ENCODE measurements around the gene ZFP64.
"Not testable (repeated sequence)": the region's sequence is repeated elsewhere in the genome, so short reads cannot be mapped to it uniquely, and the experiment has no call there.

The ZFP64 gene

GRCh38 chr20:52152921-52153320 lies 38.7 kb downstream of the ZFP64 start:
- DNase-seq = no peak

- no peak for DNase-seq
Observed at GRCh38 chr20:52152416-52152815, 39.2 kb downstream of the ZFP64 start.

- DNase-seq = peak; percentile 9
Observed at GRCh38 chr20:52150440-52151258, 40.9 kb downstream of the ZFP64 start.

GRCh38 chr20:52145587-52145986 lies 46.0 kb downstream of the ZFP64 start:
- DNase-seq = no peak

- DNase-seq = no peak
Observed at GRCh38 chr20:52143277-52143676, 48.3 kb downstream of the ZFP64 start.

GRCh38 chr20:52142757-52143156 lies 48.8 kb downstream of the ZFP64 start:
- DNase-seq = no peak

GRCh38 chr20:52139986-52140385 lies 51.6 kb downstream of the ZFP64 start:
- DNase-seq = no peak

- no peak for DNase-seq
Observed at GRCh38 chr20:52137850-52138249, 53.7 kb downstream of the ZFP64 start.

- not testable (repeated sequence) for DNase-seq
Observed at GRCh38 chr20:52133714-52134113, 57.9 kb downstream of the ZFP64 start.

GRCh38 chr20:52132337-52132736 lies 59.2 kb downstream of the ZFP64 start:
- DNase-seq = no peak

- DNase-seq = no peak
Observed at GRCh38 chr20:52131048-52131643, 60.4 kb downstream of the ZFP64 start.

GRCh38 chr20:52130406-52130805 lies 61.2 kb downstream of the ZFP64 start:
- DNase-seq = no peak

GRCh38 chr20:52129611-52130010 lies 62.0 kb downstream of the ZFP64 start:
- no peak for DNase-seq

GRCh38 chr20:52127309-52127708 lies 64.3 kb downstream of the ZFP64 start:
- DNase-seq = no peak

- DNase-seq = no peak
Observed at GRCh38 chr20:52124821-52125220, 66.8 kb downstream of the ZFP64 start.

GRCh38 chr20:52118696-52119095 lies 72.9 kb downstream of the ZFP64 start:
- no peak for DNase-seq

- no peak for DNase-seq
Observed at GRCh38 chr20:52118016-52118623, 73.5 kb downstream of the ZFP64 start.

- DNase-seq = no peak
Observed at GRCh38 chr20:52110456-52110855, 81.1 kb downstream of the ZFP64 start.

GRCh38 chr20:52105442-52106422 lies 85.8 kb downstream of the ZFP64 start:
- no peak for DNase-seq

GRCh38 chr20:52104546-52105441 lies 86.8 kb downstream of the ZFP64 start:
- DNase-seq = no peak

- DNase-seq = no peak
Observed at GRCh38 chr20:52103913-52104545, 87.5 kb downstream of the ZFP64 start.
